ENCODE data around the gene SLC44A3.

The SLC44A3 gene

GRCh38 chr1:94819945-94820746, at the start of gene SLC44A3:
Gene SLC44A3 (plus strand): TSS chr1:94820357. CDS start chr1:94820452, 95 bp downstream.
- DNase-seq (ENCODE audit: low read depth in 2 of 2), result no peak

GRCh38 chr1:94772230-94772641, 47.9 kb upstream of the SLC44A3 start:
- no peak for DNase-seq (ENCODE audit: low read depth in 2 of 2)

- no peak for DNase-seq (ENCODE audit: low read depth in 2 of 2)
Observed at GRCh38 chr1:94772845-94773244, 47.3 kb upstream of the SLC44A3 start.

- DNase-seq (ENCODE audit: low read depth in 2 of 2), result no peak
Observed at GRCh38 chr1:94773296-94773809, 46.8 kb upstream of the SLC44A3 start.

- peak in 1 of 2 experiments; percentile 34 for DNase-seq (ENCODE audit: low read depth in 2 of 2)
Observed at GRCh38 chr1:94773931-94774422, 46.2 kb upstream of the SLC44A3 start.

GRCh38 chr1:94776474-94776873, 43.7 kb upstream of the SLC44A3 start:
- no peak for DNase-seq (ENCODE audit: low read depth in 2 of 2)

GRCh38 chr1:94777281-94777680, 42.9 kb upstream of the SLC44A3 start:
- DNase-seq (ENCODE audit: low read depth in 2 of 2), result no peak

GRCh38 chr1:94778808-94779207, 41.3 kb upstream of the SLC44A3 start:
- DNase-seq (ENCODE audit: low read depth in 2 of 2), result no peak

GRCh38 chr1:94783342-94784189, 36.6 kb upstream of the SLC44A3 start:
- DNase-seq (ENCODE audit: low read depth in 2 of 2), result peak; percentile 95 to 96

- no peak for DNase-seq (ENCODE audit: low read depth in 2 of 2)
Observed at GRCh38 chr1:94784190-94784515, 36.0 kb upstream of the SLC44A3 start.

- DNase-seq (ENCODE audit: low read depth in 2 of 2), result no peak
Observed at GRCh38 chr1:94787691-94788090, 32.5 kb upstream of the SLC44A3 start.

GRCh38 chr1:94790246-94790645, 29.9 kb upstream of the SLC44A3 start:
- DNase-seq (ENCODE audit: low read depth in 2 of 2), result no peak

- no peak for DNase-seq (ENCODE audit: low read depth in 2 of 2)
Observed at GRCh38 chr1:94790670-94791069, 29.5 kb upstream of the SLC44A3 start.

- DNase-seq (ENCODE audit: low read depth in 2 of 2), result peak; percentile 73 to 76
Observed at GRCh38 chr1:94792473-94793295, 27.5 kb upstream of the SLC44A3 start.

GRCh38 chr1:94793296-94793656, 26.9 kb upstream of the SLC44A3 start:
- DNase-seq (ENCODE audit: low read depth in 2 of 2), result no peak

GRCh38 chr1:94795434-94795833, 24.7 kb upstream of the SLC44A3 start:
- no peak for DNase-seq (ENCODE audit: low read depth in 2 of 2)

GRCh38 chr1:94796266-94796665, 23.9 kb upstream of the SLC44A3 start:
- DNase-seq (ENCODE audit: low read depth in 2 of 2), result no peak

GRCh38 chr1:94797291-94797690, 22.9 kb upstream of the SLC44A3 start:
- DNase-seq (ENCODE audit: low read depth in 2 of 2), result peak in 1 of 2 experiments; percentile 17

- no peak for DNase-seq (ENCODE audit: low read depth in 2 of 2)
Observed at GRCh38 chr1:94798054-94798453, 22.1 kb upstream of the SLC44A3 start.

GRCh38 chr1:94798462-94798861, 21.7 kb upstream of the SLC44A3 start:
- DNase-seq (ENCODE audit: low read depth in 2 of 2), result no peak

- DNase-seq (ENCODE audit: low read depth in 2 of 2), result no peak
Observed at GRCh38 chr1:94799206-94799605, 21.0 kb upstream of the SLC44A3 start.
